Natural killer cell (primary cell): ENCODE data around the gene C17orf50. TPM values are rescaled to one million over a fixed set of nuclear protein-coding genes. Genes with fewer than 3 reads are reported as not detected.
A peak's percentile ranks its signal among the peaks of the same experiment; 100 is the strongest.

Experiments
- ATAC-seq, 3 donors: fragments of 150-1000 bp in 2 of 3; fragments of 200-7000 bp in 1 of 3; cut with Tn5 transposase; 1 replicate in 1 of 3; 2 replicates in 2 of 3; pipeline ENCODE4 v1.10.0; 2021; ENCODE audit warnings: mild to moderate bottlenecking in 2 of 3, moderate library complexity in 2 of 3
- DNase-seq, 2 donors: peaks; one replicate each; pipeline versions ENCODE4 v3.0.0 to v3.0.0-alpha.2; 2013 to 2021; ENCODE audit warnings: mixed read lengths in 1 of 2
- H3K27ac ChIP-seq: one replicate; pipeline ENCODE4 v1.5.1; 2013; ENCODE audit warnings: mild to moderate bottlenecking, low read length
- H3K27me3 ChIP-seq: one replicate; pipeline ENCODE4 v1.6.1; 2013; ENCODE audit warnings: low read length; ENCODE audit not compliant: control insufficient read depth, insufficient read depth
- H3K36me3 ChIP-seq: one replicate; pipeline ENCODE4 v1.6.1; 2013; ENCODE audit warnings: low read length; ENCODE audit not compliant: control insufficient read depth, insufficient read depth
- H3K4me1 ChIP-seq: one replicate; pipeline ENCODE4 v1.6.1; 2013; ENCODE audit warnings: low read length; ENCODE audit not compliant: control insufficient read depth, insufficient read depth
- H3K4me3 ChIP-seq: one replicate; pipeline ENCODE4 v1.5.1; 2013; ENCODE audit warnings: low read length
- H3K9me3 ChIP-seq: one replicate; pipeline ENCODE4 v1.6.1; 2013; ENCODE audit warnings: low read length; ENCODE audit not compliant: control insufficient read depth, insufficient read depth
- H3K27ac Mint-ChIP-seq, 2 donors: one replicate each; pipeline ENCODE4 v1.8.0; 2022; ENCODE audit warnings: mild to moderate bottlenecking in 2 of 2, mixed read lengths in 2 of 2, moderate library complexity in 1 of 2
- H3K27me3 Mint-ChIP-seq, 2 donors: one replicate each; pipeline ENCODE4 v1.8.0; 2022; ENCODE audit warnings: low read depth in 2 of 2, mixed read lengths in 2 of 2
- H3K36me3 Mint-ChIP-seq: one replicate; pipeline ENCODE4 v1.8.0; 2022; ENCODE audit warnings: mixed read lengths
- H3K4me1 Mint-ChIP-seq, 2 donors: one replicate each; pipeline ENCODE4 v1.8.0; 2022; ENCODE audit warnings: mixed read lengths in 2 of 2
- H3K4me3 Mint-ChIP-seq: one replicate; pipeline ENCODE4 v1.8.0; 2022; ENCODE audit warnings: mild to moderate bottlenecking, moderate library complexity, mixed read lengths
- H3K9me3 Mint-ChIP-seq, 2 donors: one replicate each; pipeline ENCODE4 v1.8.0; 2022; ENCODE audit warnings: mixed read lengths in 2 of 2
- CTCF ChIP-seq: fragments of 200-600 bp; IDR thresholded peaks from one replicate; pipeline ENCODE4 v1.8.0; 2022; ENCODE audit warnings: antibody characterized with exemption
- WGBS: methylation state at CpG from one replicate; pipeline ENCODE4 v1.1.7; 2013; ENCODE audit warnings: missing lambda C conversion rate; ENCODE audit not compliant: insufficient coverage; 5-methylcytosine and 5-hydroxymethylcytosine counted together
- intact Hi-C: fragments of 100-400 bp; cut with micrococcal nuclease; formaldehyde crosslinking; loops from one replicate; pipeline ENCODE4 v1.14.2; 2022
- total RNA-seq, 4 donors: library from RNA; stranded (reverse); fragments of 120-200 nt in 1 of 4; gene quantifications; one replicate each; pipeline versions ENCODE4 v1.2.3 to v1.2.4, GENCODE V29; 2013 to 2022

C17orf50 gene
- total RNA-seq, 3 donors from 2014 or later (not counting 1 experiment from before 2014, with no cell fraction given): not detected

GRCh38 chr17:35740997-35741931 lies 19.4 kb upstream of the C17orf50 start:
- Histone ChIP-seq H3K4me1 (peaks cover 6% of the 10 kb centered on the region), H3K27ac (no peak overlapping the region), H3K27me3 (peaks cover 4% of the 10 kb centered on the region), H3K9me3 (no peaks in the 10 kb centered on the region), H3K4me3 (no peak overlapping the region), H3K36me3 (no peaks in the 10 kb centered on the region)
- TF ChIP-seq CTCF: no peak
- H3K27ac Mint-ChIP-seq: no peak overlapping the region
- no peaks in the 10 kb centered on the region for H3K9me3 Mint-ChIP-seq
- intact Hi-C loops: no loop called here
- peaks cover 20 to 28% of the 10 kb centered on the region in 2 donors for H3K27me3 Mint-ChIP-seq
- no peak overlapping the region for H3K4me3 Mint-ChIP-seq
- no peaks in the 10 kb centered on the region for H3K36me3 Mint-ChIP-seq
- WGBS: 22% methylated on average over 70 of the region's 73 CpGs
- peaks cover 0 to 5% of the 10 kb centered on the region in 2 donors for H3K4me1 Mint-ChIP-seq
- peak in 1 of 2 donors; percentile 29 for DNase-seq
- peak; percentile 25 to 73 (median 68) for ATAC-seq

- Mint-ChIP-seq H3K9me3 (no peaks in the 10 kb centered on the region), H3K27me3 (peaks cover 20 to 28% of the 10 kb centered on the region in 2 donors), H3K27ac (no peak overlapping the region), H3K4me1 (peaks cover 0 to 5% of the 10 kb centered on the region in 2 donors), H3K36me3 (no peaks in the 10 kb centered on the region), H3K4me3 (no peak overlapping the region)
- Histone ChIP-seq H3K27ac (no peak overlapping the region), H3K4me1 (peaks cover 11% of the 10 kb centered on the region), H3K9me3 (no peaks in the 10 kb centered on the region), H3K27me3 (peaks cover 5% of the 10 kb centered on the region), H3K4me3 (no peak overlapping the region), H3K36me3 (no peaks in the 10 kb centered on the region)
- no peak for ATAC-seq
- no peak for TF ChIP-seq CTCF
- WGBS: 87% methylated on average over 5 of the region's 7 CpGs
- no peak for DNase-seq
- intact Hi-C loops: no loop called here
Observed at GRCh38 chr17:35742496-35742895, 18.2 kb upstream of the C17orf50 start.

GRCh38 chr17:35742896-35743477 lies 17.7 kb upstream of the C17orf50 start:
- no peak for ATAC-seq
- H3K36me3 ChIP-seq: no peaks in the 10 kb centered on the region
- TF ChIP-seq CTCF: no peak
- Mint-ChIP-seq H3K4me3 (no peak overlapping the region), H3K27me3 (peaks cover 20 to 28% of the 10 kb centered on the region in 2 donors), H3K4me1 (peaks cover 0 to 5% of the 10 kb centered on the region in 2 donors), H3K36me3 (no peaks in the 10 kb centered on the region), H3K27ac (no peak overlapping the region), H3K9me3 (no peaks in the 10 kb centered on the region)
- H3K9me3 ChIP-seq: no peaks in the 10 kb centered on the region
- H3K27me3 ChIP-seq: peaks cover 9% of the 10 kb centered on the region
- H3K4me3 ChIP-seq: no peak overlapping the region
- peaks cover 12% of the 10 kb centered on the region for H3K4me1 ChIP-seq
- no peak overlapping the region for H3K27ac ChIP-seq
- WGBS: 88% methylated on average over 7 of the region's 7 CpGs
- intact Hi-C loops: no loop called here
- DNase-seq: no peak
